Activated CD4-positive, CD25-positive, alpha-beta regulatory T cell treated with anti-CD3 and anti-CD28 coated beads, Interleukin-2, amount 50 U/mL, for 24 hours (primary cell): ENCODE data around the gene CAMKK1.
A peak's percentile ranks its signal among the peaks of the same experiment; 100 is the strongest.

Source experiments
- ATAC-seq, 2 donors: fragments of 150-1000 bp; cut with Tn5 transposase; one replicate each; pipeline ENCODE4 v1.10.0; 2021; ENCODE audit warnings: mild to moderate bottlenecking in 1 of 2, moderate library complexity in 1 of 2

CAMKK1 gene

GRCh38 chr17:3917391-3917931, 24.6 kb upstream of the CAMKK1 start:
- ATAC-seq, result no peak

- ATAC-seq, result no peak
Measured at GRCh38 chr17:3916825-3917224, 24.0 kb upstream of the CAMKK1 start.

DNA sequence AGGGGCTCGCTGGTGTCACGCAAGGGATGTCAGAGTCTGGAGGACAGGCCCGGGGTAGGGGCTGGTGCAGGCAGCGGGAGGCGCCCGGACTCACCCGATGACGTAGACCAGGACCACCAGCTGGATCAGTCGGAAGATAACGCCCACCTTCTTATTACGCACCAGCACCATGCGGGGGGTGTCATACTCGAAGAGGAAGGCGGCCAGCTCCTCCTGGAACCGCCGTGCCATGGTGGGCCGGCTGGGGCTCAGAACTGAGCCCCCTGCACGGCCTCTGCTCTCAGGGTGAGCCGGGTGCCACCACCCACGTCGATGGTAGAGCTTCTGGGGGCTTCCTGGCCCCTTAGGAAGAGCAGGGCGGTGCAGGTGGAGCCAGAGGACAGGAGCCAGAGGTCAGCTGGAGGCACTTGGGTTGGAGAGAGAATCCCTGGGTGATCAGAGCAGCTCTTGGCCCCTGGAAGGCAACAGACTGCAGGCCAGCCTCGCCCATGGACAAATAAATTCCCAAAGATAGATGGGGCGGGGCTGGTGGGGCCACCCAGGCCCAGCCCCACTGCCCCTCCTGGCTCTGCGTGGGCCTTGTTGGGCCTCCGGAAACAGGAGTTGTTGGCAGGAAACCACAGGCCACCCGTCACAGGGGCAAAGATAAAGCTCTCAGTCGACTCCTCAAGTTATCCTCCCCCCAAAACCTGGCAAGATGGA, 23.3 kb upstream of the CAMKK1 start, which contains the start of gene P2RX1:
Gene P2RX1, minus strand, starts transcription at position 471 of the 702 bp plus-strand sequence. Its CDS starts 240 bp downstream, at position 231.
- ATAC-seq, result no peak

DNA sequence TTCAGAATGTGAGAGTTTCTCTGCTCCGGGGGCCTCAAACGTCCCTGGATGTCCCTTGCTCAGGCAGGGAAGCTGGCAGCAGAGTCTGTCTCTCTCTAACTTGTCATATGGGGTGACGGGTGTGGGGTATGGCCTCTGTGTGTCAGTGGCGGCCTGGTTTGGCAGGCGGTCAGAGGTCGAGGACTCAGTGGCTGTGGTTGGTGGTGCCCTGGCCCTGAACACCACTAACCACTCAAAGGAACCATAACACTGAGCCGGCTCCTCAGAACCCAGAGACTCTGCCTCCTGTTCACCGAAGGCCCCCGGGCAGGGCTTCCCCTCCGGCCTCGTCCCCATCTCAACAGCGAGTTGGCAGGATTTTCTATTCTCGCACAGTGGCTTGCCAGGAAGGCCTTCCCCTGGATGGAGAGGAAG, 22.7 kb upstream of the CAMKK1 start:
- ATAC-seq, result no peak

GRCh38 chr17:3914312-3914670, 21.4 kb upstream of the CAMKK1 start:
- no peak for ATAC-seq

DNA sequence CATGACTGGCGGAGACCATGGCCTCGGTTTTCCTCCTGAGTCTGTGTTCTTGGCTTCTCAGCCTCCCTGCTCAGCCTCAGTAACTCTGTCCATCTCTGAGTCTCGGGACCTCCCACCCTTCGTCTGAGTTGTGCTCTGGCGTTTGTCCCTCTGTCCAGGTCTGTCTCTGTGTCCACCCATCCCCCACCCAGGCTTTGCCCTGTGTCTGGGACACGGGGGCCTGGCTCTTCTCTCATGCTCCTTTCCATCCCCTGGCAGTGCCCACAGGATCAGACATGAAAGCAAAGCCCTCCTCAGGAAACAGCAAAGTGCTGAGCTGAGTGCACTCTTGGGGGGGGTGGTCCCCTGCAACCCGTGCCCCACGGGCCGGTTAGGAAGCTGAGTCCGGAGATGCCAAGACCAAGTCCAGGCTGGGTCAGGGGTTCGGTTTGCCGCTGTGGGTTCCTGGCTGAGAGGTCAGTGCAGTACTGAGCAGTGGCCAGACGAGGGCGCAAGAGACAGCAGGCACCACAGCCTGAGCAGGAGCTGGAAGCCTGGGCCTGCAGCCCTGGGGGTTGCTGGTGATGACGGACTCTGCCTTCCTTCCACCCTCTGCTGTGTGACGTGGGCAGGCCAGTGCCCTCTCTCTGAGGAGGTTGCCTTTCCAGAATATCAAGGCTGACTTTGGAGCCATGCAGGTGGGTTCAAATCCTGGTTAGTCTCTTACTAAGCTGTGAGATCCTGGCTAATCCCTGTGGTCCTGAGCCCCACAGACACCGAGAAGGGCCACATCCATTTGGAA, 20.9 kb upstream of the CAMKK1 start:
- ATAC-seq, result peak; percentile 66 to 68

DNA sequence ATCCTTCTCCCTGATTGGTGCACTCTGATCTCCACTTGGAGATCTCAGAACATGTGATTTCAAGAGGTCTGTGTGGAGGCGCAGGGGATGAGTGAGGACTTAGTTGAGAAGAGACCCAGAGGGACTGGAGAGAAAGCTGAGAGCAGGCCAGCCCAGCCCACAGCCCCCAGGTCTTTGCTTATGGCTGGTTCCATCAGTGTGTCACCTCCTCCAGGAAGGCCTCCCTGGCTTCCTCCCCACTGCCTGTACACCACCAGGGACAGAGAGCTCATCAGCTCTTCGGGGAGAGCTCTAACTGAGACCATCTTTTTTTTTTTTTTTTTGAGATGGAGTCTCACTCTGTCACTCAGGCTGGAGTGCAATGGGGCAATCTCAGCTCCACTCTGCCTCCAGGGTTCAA, 20.0 kb upstream of the CAMKK1 start:
- no peak for ATAC-seq

- peak; percentile 84 to 88 for ATAC-seq
Measured at GRCh38 chr17:3911271-3912053, 18.6 kb upstream of the CAMKK1 start.

DNA sequence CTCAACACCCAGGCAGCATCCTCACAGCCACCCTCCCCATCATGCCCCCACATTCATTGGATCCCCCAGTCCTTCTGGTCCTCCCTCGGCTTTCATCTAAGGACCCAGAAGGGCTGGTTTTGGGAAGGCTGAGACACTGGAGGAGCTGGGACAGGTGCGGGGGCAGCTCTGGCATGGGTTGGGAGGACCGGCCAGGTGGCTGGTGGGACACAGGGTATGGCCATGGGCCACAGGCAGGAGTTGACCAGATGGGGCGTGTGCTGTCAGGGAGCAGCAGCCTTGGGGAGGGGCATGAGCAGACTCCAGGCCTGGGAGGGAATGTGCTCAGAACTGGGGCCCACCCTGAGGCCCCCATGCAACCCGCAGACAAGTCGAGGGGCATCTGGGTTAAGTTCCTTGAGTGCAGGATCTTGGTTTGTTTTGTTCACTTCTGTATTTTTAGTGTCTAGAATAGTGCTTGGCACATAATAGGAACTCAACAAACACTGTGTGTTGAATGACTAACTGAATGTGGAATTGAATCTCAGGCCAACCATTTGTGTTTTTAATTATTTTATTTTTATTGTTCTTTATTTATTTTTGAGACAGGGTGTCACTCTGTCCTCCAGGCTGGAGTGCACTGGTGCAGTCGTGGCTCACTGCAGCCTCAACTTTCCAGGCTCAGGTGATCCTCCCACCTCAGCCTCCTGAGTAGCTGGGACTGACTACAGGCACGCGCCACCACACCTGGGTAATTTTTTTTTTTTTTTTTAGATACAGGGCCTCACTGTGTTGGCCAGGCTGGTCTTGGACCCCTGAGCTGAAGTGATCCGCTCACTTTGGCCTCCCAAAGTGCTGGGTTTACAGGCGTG, 17.8 kb upstream of the CAMKK1 start:
- ATAC-seq, result no peak

DNA sequence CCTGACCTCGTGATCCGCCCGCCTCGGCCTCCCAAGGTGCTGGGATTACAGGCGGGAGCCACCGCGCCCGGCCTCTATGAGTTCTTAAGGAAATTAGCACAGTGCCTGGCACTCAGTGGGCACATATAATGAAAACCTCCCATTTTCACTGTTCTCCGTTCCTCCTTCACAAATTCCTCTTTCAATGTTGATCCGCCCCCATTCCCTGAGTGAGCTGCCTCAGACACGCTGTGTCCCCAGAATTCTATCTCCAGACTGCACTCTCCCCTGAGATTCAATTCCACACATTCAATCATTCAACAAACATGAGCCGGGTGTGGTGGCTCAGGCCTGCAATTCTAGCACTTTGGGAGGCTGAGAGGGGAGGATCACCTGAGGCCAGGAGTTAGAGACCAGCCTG, 16.4 kb upstream of the CAMKK1 start:
- no peak for ATAC-seq

DNA sequence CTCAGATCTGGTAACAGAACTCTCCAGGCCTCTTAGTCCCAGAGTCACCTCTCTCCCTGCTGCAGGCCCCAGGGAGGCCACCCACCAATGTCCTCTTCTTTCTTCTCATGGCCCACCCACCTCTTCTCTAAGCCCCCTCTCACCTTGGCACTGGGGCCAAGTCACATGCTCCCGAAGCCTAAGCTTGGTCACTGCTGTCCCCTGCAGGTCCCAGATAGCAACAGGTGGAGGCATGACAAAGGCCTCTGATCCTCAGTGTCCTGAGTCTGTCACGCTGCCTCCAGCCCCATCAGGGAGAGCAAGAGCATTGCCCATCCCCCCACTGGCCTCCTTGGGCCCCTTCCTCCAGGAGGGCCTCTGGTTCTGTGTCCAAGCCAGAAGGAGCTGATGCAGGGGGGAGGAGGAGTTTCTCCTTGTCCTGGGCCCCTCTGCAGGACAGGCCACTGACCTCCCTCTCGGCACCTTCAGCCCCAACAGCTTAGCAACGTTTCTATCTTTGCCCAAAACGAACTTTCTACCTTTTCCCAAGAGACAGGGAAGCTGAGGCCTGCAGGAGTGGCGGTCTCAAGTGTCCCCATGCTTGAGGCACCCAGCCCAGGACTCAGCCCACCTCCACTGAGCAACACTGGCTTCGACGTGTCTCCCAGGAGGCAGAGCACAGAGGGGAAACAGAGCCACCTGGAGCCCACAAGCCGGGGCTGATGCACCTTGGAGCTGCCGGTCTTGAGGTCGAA, 14.8 kb upstream of the CAMKK1 start:
- no peak for ATAC-seq

GRCh38 chr17:3906881-3907280, 14.0 kb upstream of the CAMKK1 start:
- ATAC-seq, result no peak

DNA sequence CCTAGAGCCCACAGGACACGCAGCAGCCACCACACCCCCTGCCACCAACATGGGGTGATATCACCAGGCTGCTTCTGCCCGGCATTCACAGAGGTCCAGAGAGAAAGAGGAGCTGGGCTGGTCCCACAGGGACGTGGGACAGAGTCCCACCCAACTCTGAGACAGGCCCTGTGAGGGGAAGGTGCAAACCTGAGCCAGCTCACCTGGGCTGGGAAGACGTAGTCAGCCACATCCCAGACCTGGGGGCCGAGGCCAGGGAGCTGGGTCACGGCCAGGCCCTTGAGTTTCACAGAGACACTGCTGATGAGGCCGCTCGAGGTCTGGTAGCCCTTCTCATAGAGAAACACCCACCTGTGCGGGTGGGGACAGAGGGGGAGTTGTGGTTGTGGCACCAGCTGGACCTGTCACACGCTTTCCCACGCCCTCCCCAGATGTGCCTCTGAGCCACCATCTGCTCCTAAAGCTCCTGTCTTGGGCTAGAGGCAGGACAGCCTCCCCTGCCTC, 12.2 kb upstream of the CAMKK1 start:
- no peak for ATAC-seq

GRCh38 chr17:3904501-3904900, 11.6 kb upstream of the CAMKK1 start:
- ATAC-seq, result peak in 1 of 2 donors; percentile 27

DNA sequence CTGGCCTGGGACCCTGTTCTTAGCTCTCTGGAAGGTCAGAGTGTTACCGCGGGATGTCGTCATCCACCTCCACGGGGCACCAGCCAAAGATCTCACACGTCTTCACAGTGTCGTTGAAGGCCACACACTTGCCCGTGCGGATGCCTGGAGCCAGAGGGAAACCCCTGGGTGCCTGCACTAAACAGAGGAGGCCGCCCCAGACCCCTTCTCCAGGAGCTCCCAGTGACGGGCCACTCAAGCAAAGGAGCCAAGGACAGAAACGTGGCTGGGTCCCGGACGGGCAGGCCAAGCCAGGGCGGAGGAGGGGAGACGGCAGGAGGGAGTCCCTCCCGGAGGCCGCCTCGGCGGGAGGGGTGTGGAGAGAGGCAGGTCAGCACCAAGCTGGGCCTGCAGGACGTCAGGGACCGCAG, 11.0 kb upstream of the CAMKK1 start:
- ATAC-seq, result no peak

GRCh38 chr17:3903051-3903825, 10.4 kb upstream of the CAMKK1 start:
- ATAC-seq, result no peak

DNA sequence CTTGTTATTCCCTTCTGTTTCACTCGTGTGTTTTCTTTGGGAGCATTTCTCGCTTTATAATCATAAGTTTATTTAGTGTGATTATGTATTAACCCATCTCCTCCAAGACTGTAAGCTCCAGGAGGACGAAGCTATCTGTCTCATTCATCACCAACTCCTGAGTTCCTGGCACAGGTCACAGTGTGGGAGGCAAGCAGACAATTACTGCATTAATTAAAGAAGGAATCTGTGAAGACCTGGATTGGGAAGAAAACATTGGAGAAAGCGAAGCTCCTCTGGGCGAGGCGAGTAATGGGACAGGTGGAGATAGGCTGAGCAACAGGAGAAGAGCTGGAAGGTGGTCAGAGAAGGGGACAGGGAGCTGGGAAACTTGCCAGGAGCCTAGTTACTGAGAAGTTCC, 7.8 kb upstream of the CAMKK1 start:
- ATAC-seq, result no peak

DNA sequence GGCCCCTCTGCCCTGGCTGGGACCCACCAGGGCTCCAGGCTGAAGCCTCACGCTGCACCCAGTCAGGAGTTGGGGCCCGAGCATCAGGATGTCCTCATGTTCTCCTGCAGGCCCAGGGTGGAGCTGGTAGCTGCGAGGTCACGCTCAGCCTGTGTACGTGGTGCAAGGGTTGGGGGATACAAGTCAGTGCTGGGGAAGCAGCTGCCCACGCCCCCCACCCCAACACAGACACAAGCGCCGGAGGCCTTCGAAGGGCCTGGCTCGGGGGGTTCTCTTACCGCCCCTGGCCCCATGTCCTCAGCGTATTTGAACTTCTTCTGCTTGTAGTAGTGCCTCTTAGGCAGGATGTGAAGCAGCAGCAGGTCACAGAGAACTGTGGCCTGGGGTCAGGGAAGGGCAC, 4.9 kb upstream of the CAMKK1 start:
- no peak for ATAC-seq

GRCh38 chr17:3896968-3897235, 4.0 kb upstream of the CAMKK1 start:
- ATAC-seq, result no peak

GRCh38 chr17:3896108-3896967, 3.5 kb upstream of the CAMKK1 start:
- no peak for ATAC-seq
